ENCODE measurements around the gene SLC45A2.

DNA sequence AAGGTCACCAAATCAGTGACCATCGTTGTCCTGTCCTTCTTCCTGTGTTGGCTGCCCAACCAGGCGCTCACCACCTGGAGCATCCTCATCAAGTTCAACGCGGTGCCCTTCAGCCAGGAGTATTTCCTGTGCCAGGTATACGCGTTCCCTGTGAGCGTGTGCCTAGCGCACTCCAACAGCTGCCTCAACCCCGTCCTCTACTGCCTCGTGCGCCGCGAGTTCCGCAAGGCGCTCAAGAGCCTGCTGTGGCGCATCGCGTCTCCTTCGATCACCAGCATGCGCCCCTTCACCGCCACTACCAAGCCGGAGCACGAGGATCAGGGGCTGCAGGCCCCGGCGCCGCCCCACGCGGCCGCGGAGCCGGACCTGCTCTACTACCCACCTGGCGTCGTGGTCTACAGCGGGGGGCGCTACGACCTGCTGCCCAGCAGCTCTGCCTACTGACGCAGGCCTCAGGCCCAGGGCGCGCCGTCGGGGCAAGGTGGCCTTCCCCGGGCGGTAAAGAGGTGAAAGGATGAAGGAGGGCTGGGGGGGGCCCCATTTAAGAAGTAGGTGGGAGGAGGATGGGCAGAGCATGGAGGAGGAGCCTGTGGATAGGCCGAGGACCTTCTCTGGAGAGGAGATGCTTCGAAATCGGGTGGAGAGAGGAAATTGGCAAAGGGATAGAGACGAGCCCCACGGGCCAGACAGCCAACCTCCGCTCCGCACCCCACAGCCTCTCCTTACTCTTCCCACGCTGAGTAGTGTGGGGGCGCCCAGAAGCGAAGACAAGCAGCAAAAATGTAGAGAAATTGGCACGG is 46.6 kb downstream of the SLC45A2 start:
- TF ChIP-seq, protein P1, sequence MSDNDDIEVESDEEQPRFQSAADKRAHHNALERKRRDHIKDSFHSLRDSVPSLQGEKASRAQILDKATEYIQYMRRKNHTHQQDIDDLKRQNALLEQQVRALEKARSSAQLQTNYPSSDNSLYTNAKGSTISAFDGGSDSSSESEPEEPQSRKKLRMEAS (IDR thresholded peaks at IDR 0.05; ENCODE audit: low read depth, low read length), result no peak
- TF ChIP-seq, protein P2, sequence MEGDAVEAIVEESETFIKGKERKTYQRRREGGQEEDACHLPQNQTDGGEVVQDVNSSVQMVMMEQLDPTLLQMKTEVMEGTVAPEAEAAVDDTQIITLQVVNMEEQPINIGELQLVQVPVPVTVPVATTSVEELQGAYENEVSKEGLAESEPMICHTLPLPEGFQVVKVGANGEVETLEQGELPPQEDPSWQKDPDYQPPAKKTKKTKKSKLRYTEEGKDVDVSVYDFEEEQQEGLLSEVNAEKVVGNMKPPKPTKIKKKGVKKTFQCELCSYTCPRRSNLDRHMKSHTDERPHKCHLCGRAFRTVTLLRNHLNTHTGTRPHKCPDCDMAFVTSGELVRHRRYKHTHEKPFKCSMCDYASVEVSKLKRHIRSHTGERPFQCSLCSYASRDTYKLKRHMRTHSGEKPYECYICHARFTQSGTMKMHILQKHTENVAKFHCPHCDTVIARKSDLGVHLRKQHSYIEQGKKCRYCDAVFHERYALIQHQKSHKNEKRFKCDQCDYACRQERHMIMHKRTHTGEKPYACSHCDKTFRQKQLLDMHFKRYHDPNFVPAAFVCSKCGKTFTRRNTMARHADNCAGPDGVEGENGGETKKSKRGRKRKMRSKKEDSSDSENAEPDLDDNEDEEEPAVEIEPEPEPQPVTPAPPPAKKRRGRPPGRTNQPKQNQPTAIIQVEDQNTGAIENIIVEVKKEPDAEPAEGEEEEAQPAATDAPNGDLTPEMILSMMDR (IDR thresholded peaks at IDR 0.05; ENCODE audit: low read depth, low read length), result no peak
- TF ChIP-seq POLR2A (IDR thresholded peaks at IDR 0.05; ENCODE audit: extremely low read depth, insufficient read length) (no peak), MYC (IDR thresholded peaks at IDR 0.05; ENCODE audit: low read depth, low read length) (no peak)

Measured in NB4 (cell line).